IPS-11a (cell line): ENCODE results near the gene AHNAK2.

Experiments used
- H3K4me3 ChIP-seq: one replicate; pipeline ENCODE4 v1.5.1; 2013; ENCODE audit warnings: low read depth, low read length, control low read depth

AHNAK2 gene

GRCh38 chr14:104973385-104974145, 4.6 kb downstream of the AHNAK2 start:
- no peak overlapping the region for H3K4me3 ChIP-seq

- no peak overlapping the region for H3K4me3 ChIP-seq
These were observed 5.1 kb downstream of the AHNAK2 start for GRCh38 chr14:104973135-104973384.

DNA sequence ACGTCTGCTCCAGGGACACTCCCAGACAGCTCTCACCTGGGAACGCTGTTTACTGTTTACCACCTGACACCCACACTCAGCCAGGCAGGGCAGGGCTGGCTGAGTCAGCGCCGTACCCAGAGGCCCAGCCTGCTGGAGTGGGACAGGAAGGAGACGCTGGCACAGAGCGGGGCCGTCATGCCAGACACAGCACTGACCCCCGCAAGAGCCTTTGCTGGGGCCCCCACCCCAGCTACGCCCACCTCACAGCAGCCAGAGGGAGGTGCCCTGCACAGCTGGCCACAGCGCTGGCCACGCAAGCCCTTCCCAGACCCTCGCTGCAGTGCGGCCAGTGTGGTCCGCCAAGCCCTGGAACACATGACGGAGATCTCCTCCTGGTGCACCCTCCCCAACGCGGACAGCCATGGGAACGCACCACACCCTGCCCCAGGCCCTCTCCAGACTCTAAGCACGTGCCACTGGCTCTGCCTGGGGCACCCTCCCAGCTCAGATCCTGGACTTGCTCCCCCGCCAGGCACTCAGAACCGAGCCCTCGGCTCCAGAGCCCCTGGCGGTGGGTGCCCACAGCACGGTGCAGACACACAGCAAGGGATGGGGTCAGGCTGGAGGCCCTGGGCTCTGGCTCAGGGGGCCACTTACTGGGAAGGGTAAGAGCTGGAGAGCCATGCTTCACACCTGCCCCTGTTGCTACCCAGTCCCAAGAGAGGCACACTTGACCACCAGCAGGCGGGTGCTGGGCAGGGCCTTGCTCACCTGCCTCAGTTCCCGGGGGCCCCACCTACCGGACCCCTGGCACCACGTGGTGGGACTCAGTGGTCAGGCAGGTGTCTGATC, 5.7 kb downstream of the AHNAK2 start:
- H3K4me3 ChIP-seq = no peak overlapping the region

DNA sequence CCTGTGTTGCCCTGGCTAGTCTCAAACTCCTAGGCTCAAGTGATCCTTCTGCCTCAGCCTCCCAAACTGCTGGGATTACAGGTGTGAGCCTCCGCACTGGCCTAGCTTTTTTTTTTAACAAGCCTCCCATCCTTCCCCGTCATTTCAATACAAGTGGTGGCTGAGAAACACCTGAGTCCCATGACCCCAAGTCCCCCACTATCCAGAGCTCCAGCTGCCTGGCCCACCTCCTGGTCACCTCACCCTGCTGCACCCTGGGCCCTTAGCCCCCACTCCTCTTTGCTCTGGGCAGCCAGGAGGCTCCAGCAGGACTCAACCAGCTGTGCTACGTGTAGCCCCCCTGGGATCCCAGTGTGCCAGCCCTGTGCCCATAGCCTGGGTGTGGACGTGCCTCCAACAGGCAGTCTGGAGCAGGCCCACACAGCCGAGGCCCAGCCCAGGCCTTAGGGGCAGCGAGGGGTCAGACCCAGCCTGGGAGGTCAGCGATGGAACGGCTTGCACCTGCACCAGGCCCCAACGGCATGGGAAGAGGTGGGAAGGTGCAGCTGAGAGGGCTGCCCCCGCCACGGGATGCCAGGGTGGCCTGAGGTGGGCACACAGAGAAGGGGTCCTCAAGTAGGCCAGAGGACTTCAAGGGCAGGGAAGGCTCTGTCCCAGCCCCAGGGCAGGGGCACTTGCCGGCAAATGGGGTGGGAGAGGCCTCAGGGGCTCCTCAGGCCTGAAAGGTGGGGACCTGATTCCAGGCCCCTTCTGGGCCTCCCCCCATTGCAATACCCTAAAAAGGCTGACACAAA, 6.5 kb downstream of the AHNAK2 start:
- H3K4me3 ChIP-seq = no peak overlapping the region

- no peak overlapping the region for H3K4me3 ChIP-seq
These were observed 7.7 kb downstream of the AHNAK2 start for GRCh38 chr14:104970231-104971068.

DNA sequence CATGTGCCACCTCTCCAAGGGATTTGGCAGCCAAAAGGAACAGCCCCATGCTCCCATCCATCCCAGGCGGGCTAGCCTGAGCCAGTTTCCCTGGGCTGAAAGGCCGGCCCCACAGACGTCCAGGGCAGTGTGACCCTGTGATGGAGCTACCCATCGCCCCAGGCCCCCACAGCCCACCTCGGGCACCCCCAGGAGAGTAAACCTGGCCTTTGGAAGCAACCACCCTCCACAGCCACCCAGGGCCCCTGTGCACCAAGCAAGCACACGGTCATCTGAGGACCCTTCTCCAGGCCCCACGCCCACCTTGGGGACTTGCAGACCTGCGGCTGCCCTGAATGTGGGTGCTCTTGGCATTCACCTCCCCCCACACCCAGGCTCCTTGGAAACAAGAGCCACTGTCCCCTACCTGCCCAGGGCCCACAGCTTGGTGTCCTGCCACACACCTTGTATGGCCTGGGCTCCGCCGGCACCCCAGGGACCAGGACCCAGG, 8.4 kb downstream of the AHNAK2 start:
- no peak overlapping the region for H3K4me3 ChIP-seq

- H3K4me3 ChIP-seq = no peak overlapping the region
These were observed 9.4 kb downstream of the AHNAK2 start for GRCh38 chr14:104968541-104969401.

DNA sequence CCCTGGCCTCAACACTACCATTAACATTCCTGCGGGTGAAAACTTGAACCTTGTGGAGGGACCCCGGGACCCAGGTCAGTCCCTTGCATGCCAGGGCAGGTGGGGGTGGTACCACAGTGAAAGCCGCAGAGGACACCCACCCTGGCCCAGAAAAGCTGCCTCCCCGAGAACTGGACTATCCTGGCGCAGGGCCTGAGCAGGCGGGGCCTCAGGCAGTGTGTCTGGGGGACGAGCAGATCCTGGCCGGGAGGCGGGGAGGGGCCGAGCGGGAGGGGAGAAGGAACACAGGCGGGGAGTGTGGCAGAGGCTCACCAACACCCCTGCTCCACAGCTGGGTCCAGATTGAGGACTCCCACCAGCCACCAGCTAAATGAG, 10.0 kb downstream of the AHNAK2 start:
- no peak overlapping the region for H3K4me3 ChIP-seq

- H3K4me3 ChIP-seq = peak overlapping the region; percentile 10
These were observed 10.6 kb downstream of the AHNAK2 start for GRCh38 chr14:104967386-104968152.

DNA sequence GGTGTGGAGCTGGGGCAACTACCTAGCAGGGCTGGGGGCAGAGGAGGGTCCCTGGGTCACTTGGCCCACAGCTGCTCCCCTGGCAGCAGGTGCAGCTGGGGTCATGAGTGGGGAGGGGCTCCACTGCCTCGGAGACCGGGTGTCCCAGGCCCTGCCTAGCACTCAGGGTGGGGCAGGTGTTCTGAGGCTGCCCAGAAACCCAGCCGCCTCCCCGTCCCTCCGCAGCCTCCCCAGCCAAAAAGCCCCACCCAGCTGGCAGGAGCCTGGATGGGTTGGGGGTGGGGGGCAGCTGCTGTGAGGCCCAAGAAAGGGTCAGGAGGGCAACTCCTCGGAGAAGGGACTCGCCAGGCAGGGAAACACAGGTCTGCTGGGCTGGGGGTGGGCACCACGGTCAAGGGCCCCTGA, 11.2 kb downstream of the AHNAK2 start:
- H3K4me3 ChIP-seq = no peak overlapping the region

DNA sequence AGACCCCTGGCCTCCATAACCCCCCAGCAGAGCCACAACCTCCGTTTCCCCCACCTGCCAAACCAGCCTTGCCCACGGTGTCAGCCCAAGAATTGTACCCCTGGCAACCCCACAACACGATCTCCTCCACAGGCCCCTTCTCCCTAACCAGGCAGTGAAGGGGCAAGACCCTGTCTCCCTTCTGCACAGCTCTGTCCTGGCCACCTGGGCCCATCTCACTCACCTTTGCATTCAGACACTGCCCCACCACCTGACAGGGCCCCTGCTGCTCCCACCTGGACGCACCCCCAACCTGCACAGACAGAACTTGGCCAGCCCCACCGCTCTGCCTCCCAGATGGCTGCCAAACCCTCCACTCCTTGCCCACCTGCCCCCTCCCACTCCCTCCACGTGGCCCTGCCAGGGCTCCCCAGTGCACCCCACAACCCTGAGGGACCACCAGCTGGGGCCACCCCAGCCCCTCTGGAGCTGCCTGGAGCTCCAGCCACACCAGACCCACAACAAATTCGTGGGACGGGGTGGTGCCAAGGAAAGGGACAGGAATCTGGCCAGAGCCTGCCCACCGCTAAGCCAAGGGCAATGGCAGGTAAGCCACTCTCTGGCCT, 11.8 kb downstream of the AHNAK2 start:
- no peak overlapping the region for H3K4me3 ChIP-seq

DNA sequence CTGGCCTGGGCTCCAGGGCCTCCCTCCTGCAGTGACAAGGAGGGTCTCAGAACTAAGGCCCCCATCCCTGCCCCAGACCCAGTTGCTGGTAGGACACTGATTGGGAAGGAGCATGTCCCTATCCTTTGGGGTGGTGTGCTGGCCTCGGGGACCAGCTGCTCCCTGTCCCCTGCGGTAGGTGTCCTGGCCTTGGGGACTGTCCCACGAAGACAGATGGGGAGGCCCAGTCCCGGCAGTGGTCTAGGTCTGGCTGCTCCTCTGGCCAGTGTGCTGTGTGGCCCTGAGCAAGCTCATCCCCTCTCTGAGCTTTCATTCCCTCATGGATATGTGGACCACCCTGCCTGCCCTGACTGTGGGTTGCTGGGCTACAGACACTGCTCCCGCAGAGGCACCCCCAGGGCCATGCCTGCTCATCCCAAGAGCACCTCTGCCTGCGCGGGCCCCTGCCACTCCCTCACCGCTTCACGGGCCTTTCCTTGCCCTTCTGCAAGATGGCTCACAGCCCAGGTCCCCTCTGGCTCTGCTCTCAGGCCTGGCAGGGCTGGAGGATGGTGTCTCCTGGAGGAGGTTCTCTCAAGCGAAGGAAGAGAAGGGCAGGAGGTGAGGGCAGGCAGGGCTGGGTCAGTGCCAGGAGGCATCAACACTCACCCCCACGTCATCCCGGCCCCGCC, 12.5 kb downstream of the AHNAK2 start:
- no peak overlapping the region for H3K4me3 ChIP-seq

GRCh38 chr14:104964546-104964945, 13.6 kb downstream of the AHNAK2 start:
- no peak overlapping the region for H3K4me3 ChIP-seq

DNA sequence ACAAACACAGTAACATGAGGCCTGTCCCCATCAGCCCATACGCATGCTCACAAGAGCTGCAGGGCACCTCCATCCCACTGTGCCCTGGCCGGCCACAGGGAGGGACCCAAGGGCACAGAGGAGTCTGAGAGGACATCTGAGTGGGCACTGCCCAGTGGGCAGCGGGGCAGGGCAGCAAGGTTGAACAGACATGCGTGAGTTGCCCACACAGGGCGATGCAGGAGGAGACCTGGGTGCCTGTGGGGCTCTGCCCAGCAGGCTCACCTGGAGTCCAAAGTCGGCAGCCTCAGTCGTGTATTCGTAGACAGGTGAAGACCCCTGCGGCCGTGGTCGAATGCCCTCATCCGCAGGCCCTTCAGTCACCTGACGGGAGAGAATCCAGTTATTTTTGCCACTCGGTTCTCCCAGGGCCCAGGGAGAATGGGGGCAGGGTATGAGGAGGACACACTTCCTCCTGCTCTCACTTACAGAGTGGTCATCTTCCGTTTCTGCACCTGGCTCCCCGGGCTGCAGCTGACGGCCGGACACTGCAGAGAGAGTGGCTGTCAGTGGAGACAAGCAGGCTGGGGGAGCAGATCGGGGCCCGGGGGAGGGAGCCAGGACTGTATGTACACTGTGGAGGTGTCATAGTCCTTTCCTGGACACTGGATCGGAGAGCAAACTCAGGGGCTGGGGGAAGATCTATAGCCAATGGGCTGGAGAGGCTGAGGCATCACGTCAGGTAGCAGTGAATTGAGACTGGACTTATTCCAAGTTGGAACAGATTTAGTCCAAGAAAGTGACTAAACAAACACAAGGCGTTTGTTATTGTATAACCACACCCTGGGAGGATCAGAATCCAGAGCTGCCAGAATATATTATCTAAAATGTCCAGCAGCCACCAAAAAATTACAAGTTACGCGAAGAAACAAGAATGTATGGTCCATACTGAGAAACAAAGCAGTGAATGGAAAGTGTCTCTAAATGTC, 20.7 kb downstream of the AHNAK2 start:
- no peak overlapping the region for H3K4me3 ChIP-seq

DNA sequence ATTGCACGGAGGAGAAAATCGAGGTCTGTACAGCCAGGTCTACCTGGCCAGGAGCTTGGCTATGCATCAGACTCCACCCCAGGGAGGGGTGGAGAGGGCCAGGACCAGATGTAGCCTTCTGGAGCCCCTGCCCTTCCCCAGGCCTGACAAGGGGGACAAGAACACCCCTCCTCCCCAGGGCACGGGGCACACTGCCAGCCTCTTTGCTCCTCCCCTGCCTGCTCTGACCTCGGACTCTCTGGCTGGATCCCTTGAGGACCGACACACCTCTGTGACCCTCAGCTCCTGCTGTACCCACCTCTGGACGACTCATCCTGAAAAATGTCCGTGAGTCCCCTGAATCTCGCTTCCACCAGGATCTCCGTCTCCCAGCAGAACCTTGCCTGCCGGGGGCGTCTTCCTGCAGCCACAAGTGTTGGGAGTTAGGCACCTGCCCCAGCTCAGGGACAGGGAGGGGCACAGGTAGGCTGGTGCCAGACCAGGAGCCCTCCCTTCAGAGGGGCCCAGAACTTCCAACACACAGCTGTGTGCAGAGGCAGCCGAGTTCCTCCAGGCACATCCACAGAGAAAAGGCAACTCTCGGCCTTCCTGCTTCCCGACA, 21.8 kb downstream of the AHNAK2 start:
- no peak overlapping the region for H3K4me3 ChIP-seq

GRCh38 chr14:104955396-104955770, 22.8 kb downstream of the AHNAK2 start:
- no peak overlapping the region for H3K4me3 ChIP-seq
